Ascending aorta (tissue), 2 donors: ENCODE measurements around the gene WBP1L. TPM values are rescaled to one million over a fixed set of nuclear protein-coding genes. Genes with fewer than 3 reads are reported as not detected.
"Not testable (repeated sequence)": the region's sequence is repeated elsewhere in the genome, so short reads cannot be mapped to it uniquely, and the experiment has no call there.

Source experiments
- DNase-seq, 2 donors: peaks; one replicate each; pipeline ENCODE4 v3.0.0-alpha.2; 2019; ENCODE audit warnings: low spot score in 2 of 2
- H3K27ac ChIP-seq, 2 donors: fragments of 200-600 bp; sonication (generic); one replicate each; pipeline ENCODE4 v1.5.1; 2016 to 2017; ENCODE audit warnings: mild to moderate bottlenecking in 1 of 2
- H3K27me3 ChIP-seq: fragments of 200-600 bp; sonication (generic); one replicate; pipeline ENCODE4 v1.5.1; 2017
- H3K36me3 ChIP-seq, 2 donors: fragments of 200-600 bp; sonication (generic); one replicate each; pipeline ENCODE4 v1.5.1; 2016
- H3K4me1 ChIP-seq, 2 donors: fragments of 200-600 bp; sonication (generic); one replicate each; pipeline ENCODE4 v1.5.1; 2016 to 2017; ENCODE audit warnings: mild to moderate bottlenecking in 1 of 2
- H3K4me3 ChIP-seq, 2 donors: fragments of 200-600 bp; sonication (generic); one replicate each; pipeline ENCODE4 v1.5.1; 2016 to 2017; ENCODE audit warnings: mild to moderate bottlenecking in 1 of 2
- H3K9me3 ChIP-seq, 2 donors: fragments of 200-600 bp; sonication (generic); one replicate each; pipeline ENCODE4 v1.5.1; 2016
- intact Hi-C: fragments of 100-400 bp; cut with DNase I; formaldehyde crosslinking; loops from one replicate; pipeline ENCODE4 v1.15.1; 2023
- total RNA-seq: library from RNA; depleted of rRNA; stranded (reverse); fragments of >200 nt; gene quantifications from one replicate; pipeline ENCODE4 v1.1.0, GENCODE V29; 2016
- TF ChIP-seq, protein P1 (sequence below), 3 experiments: fragments of 200-600 bp in 2 of 3; fragments of 450-650 bp in 1 of 3; sonication (generic) in 2 of 3; IDR thresholded peaks; one replicate each; pipeline ENCODE4 v1.5.1; 2016 to 2019; ENCODE audit warnings: antibody characterized with exemption in 3 of 3, mild to moderate bottlenecking in 1 of 3, moderate library complexity in 1 of 3

The WBP1L gene
- total RNA-seq, 1 donor from 2014 or later: 107 TPM

DNA sequence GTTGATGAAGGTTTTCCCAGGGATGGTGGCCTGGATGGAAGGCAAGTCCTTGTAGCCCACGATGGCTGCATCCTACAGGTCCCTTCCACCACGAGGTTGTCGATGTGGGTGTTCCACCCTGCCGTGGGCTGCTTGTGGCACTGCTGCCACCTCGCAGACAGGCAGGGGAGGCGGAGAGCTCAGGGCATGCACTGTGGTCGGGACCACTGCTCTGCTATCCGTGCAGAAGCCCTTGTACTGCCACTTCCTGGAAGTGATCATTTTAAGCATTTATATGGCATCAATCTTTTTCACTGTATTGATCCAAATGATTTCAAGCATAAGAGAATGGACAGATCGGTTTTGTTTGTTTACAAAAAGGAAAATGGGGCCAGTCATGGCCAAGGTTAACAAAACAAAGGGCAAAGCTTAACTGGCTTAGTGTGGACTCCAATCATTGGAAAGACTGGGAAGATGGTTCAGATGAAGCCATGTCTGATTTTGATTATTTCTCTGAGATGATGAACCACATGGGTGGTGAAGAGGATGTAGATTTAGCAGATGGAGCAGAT is 101.7 kb downstream of the WBP1L start:
- Histone ChIP-seq H3K27ac (no peak overlapping the region), H3K27me3 (no peaks in the 10 kb centered on the region), H3K36me3 (no peaks in the 10 kb centered on the region), H3K4me1 (no peaks in the 10 kb centered on the region), H3K4me3 (no peak overlapping the region), H3K9me3 (peaks cover 0 to 4% of the 10 kb centered on the region in 2 donors)
- intact Hi-C loops: no loop called here
- TF ChIP-seq, protein P1, sequence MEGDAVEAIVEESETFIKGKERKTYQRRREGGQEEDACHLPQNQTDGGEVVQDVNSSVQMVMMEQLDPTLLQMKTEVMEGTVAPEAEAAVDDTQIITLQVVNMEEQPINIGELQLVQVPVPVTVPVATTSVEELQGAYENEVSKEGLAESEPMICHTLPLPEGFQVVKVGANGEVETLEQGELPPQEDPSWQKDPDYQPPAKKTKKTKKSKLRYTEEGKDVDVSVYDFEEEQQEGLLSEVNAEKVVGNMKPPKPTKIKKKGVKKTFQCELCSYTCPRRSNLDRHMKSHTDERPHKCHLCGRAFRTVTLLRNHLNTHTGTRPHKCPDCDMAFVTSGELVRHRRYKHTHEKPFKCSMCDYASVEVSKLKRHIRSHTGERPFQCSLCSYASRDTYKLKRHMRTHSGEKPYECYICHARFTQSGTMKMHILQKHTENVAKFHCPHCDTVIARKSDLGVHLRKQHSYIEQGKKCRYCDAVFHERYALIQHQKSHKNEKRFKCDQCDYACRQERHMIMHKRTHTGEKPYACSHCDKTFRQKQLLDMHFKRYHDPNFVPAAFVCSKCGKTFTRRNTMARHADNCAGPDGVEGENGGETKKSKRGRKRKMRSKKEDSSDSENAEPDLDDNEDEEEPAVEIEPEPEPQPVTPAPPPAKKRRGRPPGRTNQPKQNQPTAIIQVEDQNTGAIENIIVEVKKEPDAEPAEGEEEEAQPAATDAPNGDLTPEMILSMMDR (IDR thresholded peaks at IDR 0.05): no peak
- DNase-seq: no peak

DNA sequence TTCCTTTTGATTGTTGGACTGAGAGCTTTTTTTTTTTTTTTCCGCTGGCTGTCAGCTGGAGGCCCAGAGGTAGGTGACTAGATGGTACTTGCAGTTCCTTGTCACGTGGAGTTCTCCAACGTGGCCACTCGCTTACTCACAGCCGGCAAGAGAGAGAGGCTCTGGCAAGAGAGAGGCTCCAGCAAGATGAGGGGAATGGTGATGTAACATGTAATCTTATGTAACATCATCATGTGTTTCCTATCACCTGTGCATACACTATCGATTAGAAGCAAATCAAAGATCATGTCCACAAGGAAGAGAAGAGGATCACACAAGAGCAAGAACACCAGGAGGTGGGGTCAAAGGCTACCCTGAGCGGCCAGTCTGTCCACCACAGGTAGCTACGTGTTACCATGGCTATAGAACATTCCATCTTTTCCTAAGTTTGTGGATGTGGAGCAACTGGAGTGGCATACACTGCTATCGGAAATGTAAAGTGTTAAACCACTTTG is 106.3 kb downstream of the WBP1L start:
- Histone ChIP-seq H3K4me1 (peaks cover 0 to 6% of the 10 kb centered on the region in 2 donors), H3K9me3 (no peaks in the 10 kb centered on the region), H3K27me3 (no peaks in the 10 kb centered on the region), H3K27ac (no peak overlapping the region), H3K4me3 (no peak overlapping the region), H3K36me3 (no peaks in the 10 kb centered on the region)
- TF ChIP-seq, protein P1 (IDR thresholded peaks at IDR 0.05): no peak
- intact Hi-C loops: no loop called here
- DNase-seq: no peak

DNA sequence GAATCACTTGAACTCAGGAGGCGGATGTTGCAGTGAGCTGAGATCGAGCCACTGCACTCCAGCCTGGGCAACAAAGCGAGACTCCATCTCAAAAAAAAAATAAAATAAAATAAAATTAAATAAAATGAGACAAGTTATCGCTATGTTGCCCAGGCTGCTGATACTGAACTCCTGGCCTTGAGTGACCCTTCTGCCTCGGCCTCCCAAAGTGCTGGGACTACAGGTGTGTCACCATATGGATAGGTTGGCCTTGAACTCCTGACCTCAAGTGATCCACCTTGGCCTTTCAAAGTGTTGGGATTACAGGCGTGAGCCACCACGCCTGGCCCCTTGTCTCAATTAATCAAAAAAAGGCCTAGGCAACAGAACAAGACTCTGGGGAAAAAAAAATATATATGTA is 109.5 kb downstream of the WBP1L start:
- H3K36me3 ChIP-seq, H3K9me3 ChIP-seq, DNase-seq, H3K27ac ChIP-seq, H3K27me3 ChIP-seq, intact Hi-C loops, H3K4me1 ChIP-seq, H3K4me3 ChIP-seq: not testable (repeated sequence)

DNA sequence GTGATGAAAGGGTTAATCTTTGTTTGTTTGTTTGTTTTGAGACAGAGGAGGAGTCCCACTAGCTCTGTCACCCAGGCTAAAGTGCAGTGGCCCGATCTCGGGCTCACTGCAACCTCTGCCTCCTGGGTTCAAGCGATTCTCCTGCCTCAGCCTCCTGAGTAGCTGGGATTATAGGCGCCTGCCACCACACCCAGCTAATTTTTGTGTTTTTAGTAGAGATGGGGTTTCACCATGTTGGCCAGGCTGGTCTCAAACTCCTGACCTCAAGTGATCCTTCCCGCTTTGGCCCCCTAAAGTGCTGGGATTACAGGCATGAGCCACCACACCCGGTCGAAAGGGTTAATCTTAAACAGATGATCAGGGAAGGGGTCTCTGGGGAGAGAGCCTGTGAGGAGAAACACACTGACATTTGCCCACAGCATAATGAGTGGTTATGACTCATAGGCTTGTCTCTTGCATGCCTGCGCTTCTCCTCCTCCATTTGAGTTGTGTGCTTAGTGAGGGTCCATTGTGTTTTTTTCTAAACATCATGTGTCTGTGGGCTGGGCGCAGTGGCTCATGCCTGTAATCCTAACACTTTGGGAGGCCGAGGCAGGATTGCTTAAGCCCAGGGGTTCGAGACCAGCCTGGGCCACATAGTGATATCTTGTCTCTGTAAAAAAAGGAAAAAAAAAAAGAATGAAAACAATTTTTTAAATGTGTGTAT is 112.1 kb downstream of the WBP1L start:
- H3K27ac ChIP-seq, H3K36me3 ChIP-seq, H3K4me3 ChIP-seq, H3K9me3 ChIP-seq, intact Hi-C loops, DNase-seq, H3K4me1 ChIP-seq, H3K27me3 ChIP-seq: not testable (repeated sequence)

DNA sequence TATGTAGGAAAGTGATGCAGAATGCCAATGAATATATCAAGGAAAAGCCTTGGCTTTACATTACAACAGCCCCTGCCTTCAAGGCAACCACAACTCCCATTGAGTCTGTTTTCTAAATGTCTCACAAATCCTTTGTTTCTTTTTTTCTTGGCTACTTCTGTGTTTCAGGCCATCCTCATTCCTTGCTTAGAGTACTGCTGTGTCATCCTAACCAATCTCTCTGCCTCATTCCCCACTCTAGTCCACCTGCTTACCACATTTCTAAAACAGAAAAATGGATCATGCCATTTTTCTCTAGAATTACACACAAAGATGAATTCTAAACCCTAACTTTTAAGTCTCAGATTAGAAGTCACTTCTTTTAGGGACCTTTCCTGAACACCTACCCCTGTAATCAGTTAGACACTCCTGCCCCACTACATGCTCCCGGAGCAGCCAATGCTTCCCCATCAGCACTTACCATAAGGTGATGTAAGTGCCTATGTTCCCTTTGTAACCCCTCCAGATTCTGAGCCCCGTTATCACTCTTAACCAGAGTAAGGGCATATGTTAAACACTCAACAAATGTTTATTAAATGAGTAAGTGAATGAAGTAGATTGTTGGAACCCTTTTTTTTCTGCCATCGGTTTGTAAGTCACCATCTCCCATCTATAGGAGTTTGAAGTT is 113.1 kb downstream of the WBP1L start:
- no peaks in the 10 kb centered on the region for H3K9me3 ChIP-seq
- TF ChIP-seq, protein P1 (IDR thresholded peaks at IDR 0.05): no peak
- DNase-seq: no peak
- intact Hi-C loops: no loop called here
- H3K27me3 ChIP-seq: no peaks in the 10 kb centered on the region
- H3K36me3 ChIP-seq: peaks cover 4 to 14% of the 10 kb centered on the region in 2 donors
- H3K4me3 ChIP-seq: no peak overlapping the region
- no peak overlapping the region for H3K27ac ChIP-seq
- H3K4me1 ChIP-seq: peaks cover 0 to 9% of the 10 kb centered on the region in 2 donors

DNA sequence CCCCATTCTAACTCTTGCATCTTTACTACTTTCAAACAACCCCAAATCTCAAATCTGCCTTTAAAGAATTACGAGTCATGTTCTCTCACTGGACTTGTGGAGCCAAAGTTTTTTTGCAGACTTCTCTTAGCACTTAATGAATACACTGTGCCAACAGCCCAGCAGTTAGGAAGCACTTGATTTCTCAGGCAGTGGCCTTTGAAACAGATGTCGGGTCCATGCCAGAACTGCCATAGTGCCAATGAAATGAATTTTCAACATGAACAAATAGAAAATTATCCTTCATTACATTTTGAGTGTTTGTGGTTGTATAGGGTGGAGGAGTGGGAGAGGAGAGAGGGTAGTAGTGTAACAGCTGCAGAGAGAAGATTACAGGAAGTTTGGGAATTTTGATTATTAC is 116.2 kb downstream of the WBP1L start:
- no peak overlapping the region for H3K4me3 ChIP-seq
- H3K4me1 ChIP-seq: peaks cover 0 to 5% of the 10 kb centered on the region in 2 donors
- intact Hi-C loops: no loop called here
- TF ChIP-seq, protein P1 (IDR thresholded peaks at IDR 0.05): no peak
- H3K27ac ChIP-seq: no peak overlapping the region
- H3K36me3 ChIP-seq: peaks cover 11 to 25% of the 10 kb centered on the region in 2 donors
- no peak for DNase-seq
- H3K9me3 ChIP-seq: no peaks in the 10 kb centered on the region
- H3K27me3 ChIP-seq: no peaks in the 10 kb centered on the region
